Fibroblast of skin of left biceps (primary cell): ENCODE results near the gene CAMKMT.

Source experiments
- DNase-seq, 2 experiments: peaks; one replicate each; pipeline ENCODE4 v3.0.0-alpha.2; 2013; ENCODE audit warnings: low read depth in 2 of 2

The CAMKMT gene

GRCh38 chr2:44689516-44689915, 327.8 kb downstream of the CAMKMT start:
- no peak for DNase-seq

GRCh38 chr2:44691174-44691785, 329.5 kb downstream of the CAMKMT start:
- DNase-seq, result no peak

- DNase-seq, result no peak
Observed at GRCh38 chr2:44692821-44693220, 331.1 kb downstream of the CAMKMT start.

- no peak for DNase-seq
Observed at GRCh38 chr2:44700824-44701223, 339.1 kb downstream of the CAMKMT start.

GRCh38 chr2:44705356-44705755, 343.6 kb downstream of the CAMKMT start:
- DNase-seq, result no peak

- no peak for DNase-seq
Observed at GRCh38 chr2:44705876-44706480, 344.2 kb downstream of the CAMKMT start.

- DNase-seq, result no peak
Observed at GRCh38 chr2:44706681-44707553, 345.2 kb downstream of the CAMKMT start.

- DNase-seq, result no peak
Observed at GRCh38 chr2:44707945-44708660, 346.4 kb downstream of the CAMKMT start.

GRCh38 chr2:44708661-44709000, 346.9 kb downstream of the CAMKMT start:
- DNase-seq, result no peak

GRCh38 chr2:44713170-44713569, 351.4 kb downstream of the CAMKMT start:
- no peak for DNase-seq

GRCh38 chr2:44715671-44716081, 353.9 kb downstream of the CAMKMT start:
- no peak for DNase-seq

- no peak for DNase-seq
Observed at GRCh38 chr2:44716131-44716530, 354.4 kb downstream of the CAMKMT start.

GRCh38 chr2:44718431-44718830, 356.7 kb downstream of the CAMKMT start:
- no peak for DNase-seq

- DNase-seq, result no peak
Observed at GRCh38 chr2:44719562-44719961, 357.8 kb downstream of the CAMKMT start.

- DNase-seq, result no peak
Observed at GRCh38 chr2:44722026-44722625, 360.4 kb downstream of the CAMKMT start.

- no peak for DNase-seq
Observed at GRCh38 chr2:44723921-44724320, 362.2 kb downstream of the CAMKMT start.

GRCh38 chr2:44730593-44730992, 368.8 kb downstream of the CAMKMT start:
- DNase-seq, result no peak

- DNase-seq, result no peak
Observed at GRCh38 chr2:44731505-44731904, 369.8 kb downstream of the CAMKMT start.

- no peak for DNase-seq
Observed at GRCh38 chr2:44736270-44736942, 374.7 kb downstream of the CAMKMT start.

- DNase-seq, result no peak
Observed at GRCh38 chr2:44740678-44741077, 378.9 kb downstream of the CAMKMT start.

GRCh38 chr2:44741507-44741906, 379.8 kb downstream of the CAMKMT start:
- no peak for DNase-seq
